Neural cell (in vitro differentiated cells): ENCODE results near the gene TRIM44.

Experiments used
- CTCF ChIP-seq: fragments of 450-650 bp; IDR thresholded peaks from 2 replicates; pipeline ENCODE4 v1.5.1; 2014; ENCODE audit warnings: antibody characterized with exemption, mild to moderate bottlenecking, moderate library complexity; ENCODE audit not compliant: poor library complexity, severe bottlenecking
- EP300 ChIP-seq: fragments of 450-650 bp; conservative IDR thresholded peaks from 2 replicates; pipeline ENCODE4 v1.6.1; 2014; ENCODE audit warnings: antibody characterized with exemption, mild to moderate bottlenecking, moderate library complexity; ENCODE audit not compliant: poor library complexity, severe bottlenecking
- EZH2 ChIP-seq: fragments of 200-600, 300-800 bp; shearing (Covaris generic), sonication (generic); IDR thresholded peaks from 2 replicates; pipeline ENCODE4 v1.6.1; 2014; ENCODE audit warnings: antibody characterized with exemption, low read length, borderline replicate concordance, mild to moderate bottlenecking; ENCODE audit not compliant: insufficient read depth, poor library complexity, severe bottlenecking
- POLR2AphosphoS5 ChIP-seq: IDR thresholded peaks from 2 replicates; pipeline ENCODE4 v1.6.1; 2012
- SMC3 ChIP-seq: fragments of 450-650 bp; conservative IDR thresholded peaks from 2 replicates; pipeline ENCODE4 v1.6.1; 2014; ENCODE audit warnings: antibody characterized with exemption, mild to moderate bottlenecking, moderate library complexity; ENCODE audit not compliant: poor library complexity
- TAF1 ChIP-seq: IDR thresholded peaks from 2 replicates; pipeline ENCODE4 v1.6.1; 2012; ENCODE audit warnings: low read depth
- TF ChIP-seq, protein P1 (sequence below): IDR thresholded peaks from 2 replicates; pipeline ENCODE4 v1.6.1; 2012; ENCODE audit warnings: borderline replicate concordance

GRCh38 chr11:35736952-35737351, 74.4 kb downstream of the TRIM44 start:
- no peak for TF ChIP-seq SMC3
- TF ChIP-seq CTCF, result no peak
- TF ChIP-seq EZH2, result no peak
- TF ChIP-seq TAF1, result no peak
- no peak for TF ChIP-seq POLR2AphosphoS5
- TF ChIP-seq, protein P1, sequence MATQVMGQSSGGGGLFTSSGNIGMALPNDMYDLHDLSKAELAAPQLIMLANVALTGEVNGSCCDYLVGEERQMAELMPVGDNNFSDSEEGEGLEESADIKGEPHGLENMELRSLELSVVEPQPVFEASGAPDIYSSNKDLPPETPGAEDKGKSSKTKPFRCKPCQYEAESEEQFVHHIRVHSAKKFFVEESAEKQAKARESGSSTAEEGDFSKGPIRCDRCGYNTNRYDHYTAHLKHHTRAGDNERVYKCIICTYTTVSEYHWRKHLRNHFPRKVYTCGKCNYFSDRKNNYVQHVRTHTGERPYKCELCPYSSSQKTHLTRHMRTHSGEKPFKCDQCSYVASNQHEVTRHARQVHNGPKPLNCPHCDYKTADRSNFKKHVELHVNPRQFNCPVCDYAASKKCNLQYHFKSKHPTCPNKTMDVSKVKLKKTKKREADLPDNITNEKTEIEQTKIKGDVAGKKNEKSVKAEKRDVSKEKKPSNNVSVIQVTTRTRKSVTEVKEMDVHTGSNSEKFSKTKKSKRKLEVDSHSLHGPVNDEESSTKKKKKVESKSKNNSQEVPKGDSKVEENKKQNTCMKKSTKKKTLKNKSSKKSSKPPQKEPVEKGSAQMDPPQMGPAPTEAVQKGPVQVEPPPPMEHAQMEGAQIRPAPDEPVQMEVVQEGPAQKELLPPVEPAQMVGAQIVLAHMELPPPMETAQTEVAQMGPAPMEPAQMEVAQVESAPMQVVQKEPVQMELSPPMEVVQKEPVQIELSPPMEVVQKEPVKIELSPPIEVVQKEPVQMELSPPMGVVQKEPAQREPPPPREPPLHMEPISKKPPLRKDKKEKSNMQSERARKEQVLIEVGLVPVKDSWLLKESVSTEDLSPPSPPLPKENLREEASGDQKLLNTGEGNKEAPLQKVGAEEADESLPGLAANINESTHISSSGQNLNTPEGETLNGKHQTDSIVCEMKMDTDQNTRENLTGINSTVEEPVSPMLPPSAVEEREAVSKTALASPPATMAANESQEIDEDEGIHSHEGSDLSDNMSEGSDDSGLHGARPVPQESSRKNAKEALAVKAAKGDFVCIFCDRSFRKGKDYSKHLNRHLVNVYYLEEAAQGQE, result no peak
- no peak for TF ChIP-seq EP300
